A549 (cell line): ENCODE data around the gene AIPL1. TPM values are rescaled to one million over a fixed set of nuclear protein-coding genes. Genes with fewer than 3 reads are reported as not detected.

ENCODE experiments used
- ATAC-seq, 2 experiments: fragments of 200-7000 bp in 1 of 2; fragments of >200 bp in 1 of 2; cut with Nextera tagmentation in 1 of 2; cut with Tn5 transposase in 1 of 2; 3 replicates each; pipeline versions ENCODE4 v1.8.0 to v1.9.1; 2018 to 2020; ENCODE audit warnings: mild to moderate bottlenecking in 1 of 2, moderate library complexity in 1 of 2
- CTCF ChIA-PET: fragments of 300-600 bp; sonication (Branson Sonifier 250); formaldehyde crosslinking; extraction: SDS; loops from one replicate; lab custom pipeline; 2021; ENCODE audit warnings: antibody characterized with exemption, inconsistent platforms; lab: Yijun Ruan, JAX
- POLR2A ChIA-PET: fragments of 350-600 bp; formaldehyde crosslinking; extraction: SDS; loops from one replicate; lab custom pipeline; 2021; ENCODE audit warnings: antibody characterized with exemption, inconsistent platforms; lab: Yijun Ruan, JAX
- DNase-seq, 2 experiments: peaks; one replicate each; pipeline versions ENCODE4 v3.0.0 to v3.0.0-alpha.2; 2011 to 2016; ENCODE audit warnings: low read depth in 1 of 2, low spot score in 1 of 2
- FAIRE-seq: peaks from 2 replicates; lab custom pipeline; 2011; peaks lifted over from hg19 to GRCh38; lab: Jason Lieb, UNC
- H3K27ac ChIP-seq, 2 experiments: fragments of >200 bp; sonication (Bioruptor Twin); formaldehyde crosslinking; 3 replicates each; pipeline ENCODE4 v1.5.1; 2016 to 2017
- H3K4me1 ChIP-seq: fragments of >200 bp; sonication (Bioruptor Twin); formaldehyde crosslinking; 3 replicates; pipeline ENCODE4 v1.6.1; 2016
- H3K4me2 ChIP-seq: fragments of >200 bp; sonication (Bioruptor Twin); formaldehyde crosslinking; 3 replicates; pipeline ENCODE4 v1.6.1; 2016
- H3K4me3 ChIP-seq: fragments of >200 bp; sonication (Bioruptor Twin); formaldehyde crosslinking; 3 replicates; pipeline ENCODE4 v1.5.1; 2016
- H3K9me3 ChIP-seq: fragments of >200 bp; sonication (Bioruptor Twin); formaldehyde crosslinking; 3 replicates; pipeline ENCODE4 v1.6.1; 2016
- CTCF ChIP-seq: fragments of >200 bp; sonication (Bioruptor Twin); formaldehyde crosslinking; IDR thresholded peaks from 3 replicates; pipeline ENCODE4 v1.5.1; 2016
- HOXA7 ChIP-seq: fragments of 250-450 bp; sonication (Bioruptor Pico); IDR thresholded peaks from 2 replicates; pipeline ENCODE4 v1.5.0; 2020; ENCODE audit warnings: mild to moderate bottlenecking, moderate library complexity
- JUNB ChIP-seq: fragments of >200 bp; sonication (Bioruptor Twin); formaldehyde crosslinking; IDR thresholded peaks from 2 replicates; pipeline ENCODE4 v1.6.1; 2016
- NPAS2 ChIP-seq: fragments of 250-450 bp; sonication (Bioruptor Pico); IDR thresholded peaks from 2 replicates; pipeline ENCODE4 v1.8.0; 2022; ENCODE audit warnings: mild to moderate bottlenecking, moderate library complexity, borderline replicate concordance
- POLR2A ChIP-seq: IDR thresholded peaks from 2 replicates; pipeline ENCODE4 v1.6.1; 2012; ENCODE audit warnings: mild to moderate bottlenecking, low read length
- POLR2AphosphoS2 ChIP-seq: conservative IDR thresholded peaks from 2 replicates; pipeline ENCODE4 v1.6.1; 2012; ENCODE audit warnings: low read length, improper control_type of control experiment, inconsistent platforms
- RAD21 ChIP-seq, 2 experiments: fragments of >200 bp in 1 of 2; sonication (Bioruptor Twin) in 1 of 2; formaldehyde crosslinking in 1 of 2; IDR thresholded peaks in 1 of 2; conservative IDR thresholded peaks in 1 of 2; 2 replicates in 1 of 2; 3 replicates in 1 of 2; pipeline ENCODE4 v1.6.1; 2012 to 2018; ENCODE audit warnings: inconsistent platforms in 1 of 2
- RFX5 ChIP-seq: fragments of 450-650 bp; IDR thresholded peaks from 2 replicates; pipeline ENCODE4 v1.7.1; 2014; ENCODE audit warnings: antibody characterized with exemption, mild to moderate bottlenecking, moderate library complexity
- SMC3 ChIP-seq: fragments of >200 bp; sonication (Bioruptor Twin); formaldehyde crosslinking; IDR thresholded peaks from 3 replicates; pipeline ENCODE4 v1.6.1; 2018; ENCODE audit warnings: inconsistent platforms
- ZFP36 ChIP-seq: fragments of 450-650 bp; IDR thresholded peaks from 2 replicates; pipeline ENCODE4 v1.6.1; 2014; ENCODE audit warnings: borderline replicate concordance; ENCODE audit not compliant: partially characterized antibody
- ZNF302 ChIP-seq: fragments of 250-450 bp; sonication (Bioruptor Pico); IDR thresholded peaks from 2 replicates; pipeline ENCODE4 v1.9.0; 2021; ENCODE audit warnings: inconsistent platforms, mild to moderate bottlenecking, moderate library complexity
- WGBS: methylation state at CpG from one replicate; pipeline ENCODE4 v1.1.6; 2017; ENCODE audit errors: missing lambda C conversion rate; 5-methylcytosine and 5-hydroxymethylcytosine counted together
- polyA plus RNA-seq, 4 experiments: library from polyadenylated mRNA; depleted of rRNA in 3 of 4; stranded (reverse); fragments of >200 nt; fragmentation: RNase III in 1 of 4; extraction: RNeasy Plus Mini Kit Qiagen cat#74134 plus additional on column Dnase treatment in 1 of 4; gene quantifications; 2 replicates in 3 of 4; 3 replicates in 1 of 4; pipeline ENCODE4 v1.2.3, GENCODE V29; 2011 to 2017

AIPL1 gene
- polyA plus RNA-seq, 2 of the 4 experiments (the other 2 are of a cell fraction): not detected

DNA sequence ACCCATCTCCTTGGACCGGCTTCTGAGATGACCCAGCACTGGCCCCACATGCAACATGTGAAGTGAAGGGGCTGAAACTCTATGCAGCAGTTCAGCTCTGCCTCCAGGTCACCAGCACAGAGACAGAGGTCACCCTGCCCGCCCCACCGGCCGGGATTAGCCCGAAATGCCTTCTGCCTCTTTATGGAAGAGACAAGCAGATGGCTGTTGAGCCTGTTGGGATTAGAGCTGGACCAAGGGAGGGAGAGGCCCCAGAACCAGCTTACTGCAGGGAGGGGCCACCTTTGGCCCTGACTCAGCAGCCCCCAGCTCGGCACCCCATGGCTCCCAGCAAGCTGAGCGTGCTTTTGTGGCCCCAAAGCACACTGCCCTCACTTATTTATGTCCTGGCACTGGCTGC is 5.7 kb downstream of the AIPL1 start:
- no peak for DNase-seq
- CTCF ChIA-PET: interaction anchor here (1.6 to 21.4 kb wide), 2 partner anchors 834 to 842 kb away, joined by 5 to 394 read pairs; no protein-coding TSS in a partner anchor
- FAIRE-seq: no peak
- Histone ChIP-seq H3K4me2 (no peak overlapping the region), H3K4me3 (no peak overlapping the region), H3K27ac (no peak overlapping the region), H3K4me1 (no peaks in the 10 kb centered on the region), H3K9me3 (peaks cover 15% of the 10 kb centered on the region; the same call in 2 of the 3 replicates)
- POLR2A ChIA-PET: no interaction called here
- WGBS: 45% methylated on average over 7 of the region's 7 CpGs
- ATAC-seq: no peak
- TF ChIP-seq POLR2AphosphoS2 (no peak), RFX5 (no peak), CTCF (no peak), POLR2A (no peak), ZNF302 (no peak), NPAS2 (no peak)

DNA sequence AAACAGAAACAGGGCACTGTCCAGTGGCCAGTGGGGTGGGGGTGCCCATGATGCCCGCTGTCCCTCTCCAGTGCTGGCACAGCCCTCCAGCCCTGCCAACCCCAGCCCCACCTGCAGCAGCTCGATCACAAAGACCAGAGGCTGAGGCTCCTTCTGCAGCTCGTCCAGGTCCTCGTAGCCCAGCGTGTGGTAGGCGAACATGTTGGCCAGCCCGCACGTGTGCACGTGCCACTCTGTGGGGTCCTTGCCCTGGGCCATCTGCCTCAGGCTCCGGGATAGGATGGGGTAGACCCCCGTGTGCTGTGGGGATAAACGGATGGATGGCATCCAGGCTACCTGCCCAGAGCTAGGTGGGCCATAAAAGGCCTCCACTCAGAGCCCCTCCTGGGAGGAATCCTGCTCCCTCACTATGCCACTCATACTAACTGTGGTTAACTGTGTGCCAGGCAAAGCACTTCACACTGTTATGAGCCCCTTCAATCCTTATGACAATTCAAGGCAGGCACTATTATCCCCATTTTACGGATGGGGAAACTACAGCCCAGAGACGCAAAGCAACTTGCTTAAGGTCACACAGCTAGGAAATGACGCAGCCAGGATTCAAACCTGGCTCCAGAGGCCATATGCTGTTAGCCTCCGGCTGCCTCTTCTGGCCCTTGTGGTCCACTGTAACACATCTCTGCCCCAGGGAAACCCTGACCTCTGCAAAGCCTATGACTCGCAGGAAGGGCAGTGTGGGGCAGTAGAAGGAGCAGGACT is 6.5 kb downstream of the AIPL1 start:
- POLR2A ChIA-PET: no interaction called here
- Histone ChIP-seq H3K4me1 (no peaks in the 10 kb centered on the region), H3K27ac (no peak overlapping the region), H3K4me3 (no peak overlapping the region), H3K9me3 (peaks cover 15% of the 10 kb centered on the region; the same call in 2 of the 3 replicates), H3K4me2 (no peak overlapping the region)
- 59% methylated on average over 17 of the region's 17 CpGs for WGBS
- no peak for DNase-seq
- TF ChIP-seq JUNB (no peak), ZFP36 (peak; percentile 50)
- no peak for ATAC-seq
- CTCF ChIA-PET: interaction anchor here (0.6 to 21.4 kb wide), 8 partner anchors 7 to 1430 kb away, joined by 3 to 394 read pairs (median 3); partner anchors contain the start of genes AIPL1 and KIF1C
- no peak for FAIRE-seq

DNA sequence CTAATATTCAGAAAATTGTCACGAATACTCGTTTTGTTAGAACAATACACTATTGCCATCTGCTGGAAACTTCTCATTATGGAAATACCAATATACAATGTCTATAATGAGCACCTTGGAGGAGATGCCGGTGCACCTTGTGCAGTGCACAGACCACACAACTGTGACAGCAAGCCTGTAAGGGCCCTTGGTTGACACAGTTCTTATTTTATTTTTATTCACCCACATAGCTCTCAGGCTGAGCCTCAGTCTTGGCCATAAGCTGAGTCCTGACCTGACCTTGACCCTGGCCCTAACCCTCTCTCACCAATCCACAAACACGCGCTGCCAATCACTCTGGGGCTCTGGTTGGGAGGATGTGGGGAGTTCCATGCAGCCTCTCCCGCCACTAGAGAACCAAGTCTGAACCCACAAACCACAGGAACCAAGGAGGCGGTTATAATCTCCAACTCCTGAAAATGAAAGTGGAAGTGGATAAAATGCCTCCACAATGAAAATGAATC is 7.6 kb downstream of the AIPL1 start:
- H3K4me2 ChIP-seq: no peak overlapping the region
- peak; percentile 23 to 51; a peak in 3 of 6 replicates for ATAC-seq
- 64% methylated on average over 7 of the region's 7 CpGs for WGBS

More for the DNA sequence above, 7.6 kb downstream of the AIPL1 start:
- POLR2A ChIA-PET: no interaction called here
- no peak overlapping the region for H3K27ac ChIP-seq
- FAIRE-seq: no peak
- H3K4me3 ChIP-seq: no peak overlapping the region
- TF ChIP-seq HOXA7 (CRISPR knock-in tag) (no peak), SMC3 (peak; percentile 23; the same call in 1 of the 3 replicates), RAD21 (conservative IDR thresholded peaks at IDR 0.05 in 1 of 2, IDR thresholded peaks at IDR 0.05 in 1 of 2) (peak; percentile 38 to 60; a peak in 4 of 5 replicates), CTCF (peak; percentile 39; the same call in 2 of the 3 replicates)
- DNase-seq: no peak
- peaks cover 15% of the 10 kb centered on the region; the same call in 2 of the 3 replicates for H3K9me3 ChIP-seq
- H3K4me1 ChIP-seq: no peaks in the 10 kb centered on the region
- CTCF ChIA-PET: interaction anchor here (0.6 to 21.4 kb wide), 10 partner anchors 8 to 1429 kb away, joined by 3 to 394 read pairs (median 3); partner anchors contain the start of genes AIPL1 and KIF1C
